ENCODE data around the gene NRK. TPM values are rescaled to one million over a fixed set of nuclear protein-coding genes. Genes with fewer than 3 reads are reported as not detected.

Gene NRK
- total and polyA plus RNA-seq, 9 of the 15 experiments (the other 6 are each of a cell fraction or from before 2014, with no cell fraction given): 0.07 TPM; not detected in 8

- FAIRE-seq (no peak), DNase-seq (ENCODE audit: extremely low read depth in 1 of 4, low spot score in 3 of 4) (no peak), ATAC-seq (no peak)
- WGBS (ENCODE audit: insufficient coverage, low coverage, missing lambda C conversion rate): 0% methylated on average over 7 of the region's 7 CpGs
- no peaks in the 10 kb centered on the region for H3K9me3 ChIP-seq (replicated peaks; ENCODE audit: control insufficient read depth, insufficient read depth, low read depth, low read length)
- BruUV-seq (replicated peaks): no TSS peak
- no peak for TF ChIP-seq GTF2A2 (tag; IDR thresholded peaks at IDR 0.05)
- TF ChIP-seq TCF3 (CRISPR knock-in tag; IDR thresholded peaks at IDR 0.05): no peak
- TF ChIP-seq MCM2 (IDR thresholded peaks at IDR 0.05; ENCODE audit: low read depth): no peak
- no peak for TF ChIP-seq DDX20 (tag; IDR thresholded peaks at IDR 0.05; ENCODE audit: low read depth)
- no peak for TF ChIP-seq EHMT2 (IDR thresholded peaks at IDR 0.05)
- no peak for TF ChIP-seq KAT8 (IDR thresholded peaks at IDR 0.05; ENCODE audit: low read depth)
- no peak for TF ChIP-seq BRD4 (IDR thresholded peaks at IDR 0.05)
- TF ChIP-seq BRD9 (IDR thresholded peaks at IDR 0.05; ENCODE audit: low read depth, partially characterized antibody): no peak
- no peak for TF ChIP-seq THRAP3 (IDR thresholded peaks at IDR 0.05; ENCODE audit: borderline replicate concordance)
- no peak for TF ChIP-seq GTF2F1 (IDR thresholded peaks at IDR 0.05; ENCODE audit: low read depth, low read length)
- no peaks in the 10 kb centered on the region for H4K20me1 ChIP-seq (replicated peaks; ENCODE audit: control insufficient read depth, insufficient read depth, low read length)
- in situ Hi-C loops (cut with MboI): no loop called here
- no peak overlapping the region for H3K27ac ChIP-seq (ENCODE audit: extremely low read depth, low read depth, low read length)
- CTCF ChIA-PET (ENCODE audit: low intra/inter-chr PET ratio): no interaction called here
- no peaks in the 10 kb centered on the region for H3K36me3 ChIP-seq (ENCODE audit: control insufficient read depth, insufficient read depth, low read length)
- no peak overlapping the region for H3K9ac ChIP-seq (ENCODE audit: insufficient read depth in 1 of 2, low read depth in 2 of 2, low read length in 2 of 2)
- no peaks in the 10 kb centered on the region for H3K27me3 ChIP-seq (ENCODE audit: control insufficient read depth in 2 of 2, insufficient read depth in 2 of 2, low read length in 2 of 2)
- no peaks in the 10 kb centered on the region for H3K79me2 ChIP-seq (ENCODE audit: control insufficient read depth, insufficient read depth, low read length)
- no peaks in the 10 kb centered on the region for H3K4me1 ChIP-seq (replicated peaks in 1 of 2; ENCODE audit: control insufficient read depth in 2 of 2, insufficient read depth in 2 of 2, low read length in 2 of 2)
- POLR2A ChIA-PET: no interaction called here
- no peaks in the 10 kb centered on the region for H3K9me1 ChIP-seq (ENCODE audit: control insufficient read depth, insufficient read depth, low read length)
- no peak overlapping the region for H3K4me2 ChIP-seq (ENCODE audit: insufficient read depth, low read length)
- intact Hi-C loops (cut with micrococcal nuclease): no loop called here
- no peak overlapping the region for H3K4me3 ChIP-seq
- H2AFZ ChIP-seq (ENCODE audit: low read depth, low read length): no peak overlapping the region
These were observed 2.1 kb upstream of the NRK start for GRCh38 chrX:105820247-105820646.

All from K562 (cell line).